ENCODE measurements around the gene WDR5.

Gene WDR5

GRCh38 chr9:134208981-134209725, 73.3 kb downstream of the WDR5 start:
- Histone ChIP-seq H3K9ac (ENCODE audit: low read length) (no peak overlapping the region), H3K9me3 (ENCODE audit: low read length) (no peaks in the 10 kb centered on the region), H3K27me3 (ENCODE audit: control insufficient read depth in 1 of 2, insufficient read depth in 2 of 2, low read length in 2 of 2) (no peaks in the 10 kb centered on the region), H3K36me3 (ENCODE audit: insufficient read depth, low read length) (no peaks in the 10 kb centered on the region), H3K27ac (ENCODE audit: low read depth, low read length) (no peak overlapping the region), H3K4me3 (ENCODE audit: low read depth in 1 of 2, low read length in 2 of 2) (no peak overlapping the region), H3K4me1 (ENCODE audit: insufficient read depth, low read length) (peaks cover 12% of the 10 kb centered on the region)
